Measurements from ENCODE around the gene RALGPS1. TPM values are rescaled to one million over a fixed set of nuclear protein-coding genes. Genes with fewer than 3 reads are reported as not detected.
"Not testable (repeated sequence)": the region's sequence is repeated elsewhere in the genome, so short reads cannot be mapped to it uniquely, and the experiment has no call there.

Gene RALGPS1
- polyA plus RNA-seq, 1 donor from 2014 or later = 8.0 TPM

DNA sequence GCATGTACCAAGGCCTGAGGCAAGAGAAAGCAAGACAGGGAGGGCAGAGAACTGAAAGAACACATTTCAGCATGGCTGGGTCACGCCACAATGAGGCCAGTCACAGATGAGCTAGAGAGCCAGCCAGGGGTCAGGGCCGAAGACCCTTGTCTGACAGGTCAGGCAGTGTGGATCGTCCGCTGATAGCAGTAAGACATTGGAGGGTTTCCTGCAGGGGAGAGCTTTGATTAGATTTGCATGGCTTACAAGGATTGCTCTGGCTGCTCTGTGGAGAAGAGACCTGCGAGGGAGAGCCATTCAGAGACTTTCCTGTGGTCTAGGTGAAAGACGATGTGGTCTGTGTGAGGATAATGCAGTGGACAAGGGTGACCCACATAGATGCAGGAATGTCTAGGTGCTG is 93.1 kb downstream of the RALGPS1 start:
- peaks cover 7% of the 10 kb centered on the region for H3K36me3 Mint-ChIP-seq
- no peak overlapping the region for H3K27ac Mint-ChIP-seq
- peaks cover 9 to 20% (median 16%) of the 10 kb centered on the region in 3 donors for H3K4me1 Mint-ChIP-seq
- H3K27me3 Mint-ChIP-seq = no peaks in the 10 kb centered on the region
- peak overlapping the region in 1 of 4 donors; percentile 39 for H3K4me3 Mint-ChIP-seq
- no peaks in the 10 kb centered on the region for H3K9me3 Mint-ChIP-seq

DNA sequence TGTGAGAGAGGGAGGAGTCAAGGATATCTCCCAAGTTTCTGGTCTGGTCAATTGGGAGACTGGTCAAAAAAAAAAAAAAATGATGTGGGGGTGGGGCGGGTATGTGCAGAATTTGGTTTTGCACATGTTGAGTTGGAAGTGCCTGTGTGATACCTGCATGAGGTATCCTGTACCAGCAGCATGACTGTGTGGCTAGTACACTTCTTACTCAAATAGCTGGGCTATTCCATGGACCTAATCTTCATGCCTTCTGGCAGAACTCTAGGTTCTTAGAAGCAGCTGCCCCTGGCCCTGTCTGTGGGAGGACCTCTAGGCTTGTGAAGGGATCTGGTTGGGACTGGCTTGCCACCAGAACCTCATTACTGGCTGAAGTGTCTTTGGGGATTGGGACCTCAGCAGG is 93.5 kb downstream of the RALGPS1 start:
- Mint-ChIP-seq H3K4me1 (peaks cover 9 to 20% (median 16%) of the 10 kb centered on the region in 3 donors), H3K36me3 (peaks cover 10% of the 10 kb centered on the region), H3K27me3 (no peaks in the 10 kb centered on the region), H3K4me3 (no peak overlapping the region), H3K9me3 (no peaks in the 10 kb centered on the region), H3K27ac (no peak overlapping the region)

DNA sequence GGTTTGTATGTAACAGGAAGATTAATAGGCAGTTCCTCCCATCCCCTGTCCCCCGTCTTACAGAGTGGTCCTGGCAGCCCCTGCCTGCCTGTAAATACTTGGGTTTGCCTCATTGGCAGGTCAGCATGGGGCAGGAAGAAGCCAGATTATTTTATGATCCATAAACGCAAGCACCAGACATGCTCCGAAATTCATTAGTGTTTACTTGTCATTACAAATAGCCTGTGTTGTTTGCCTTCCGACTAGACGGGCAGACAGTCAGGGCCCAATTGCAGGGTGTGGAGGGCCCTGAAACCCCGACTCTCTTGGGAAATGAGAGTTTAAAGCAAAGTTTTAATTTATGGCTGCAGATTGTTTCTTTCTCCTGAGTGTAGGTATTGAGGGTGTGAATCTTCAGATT is 97.2 kb downstream of the RALGPS1 start:
- peaks cover 5% of the 10 kb centered on the region for H3K36me3 Mint-ChIP-seq
- H3K4me3 Mint-ChIP-seq = no peak overlapping the region
- H3K27me3 Mint-ChIP-seq = no peaks in the 10 kb centered on the region
- no peak overlapping the region for H3K27ac Mint-ChIP-seq
- H3K4me1 Mint-ChIP-seq = peaks cover 6 to 11% (median 9%) of the 10 kb centered on the region in 3 donors
- no peaks in the 10 kb centered on the region for H3K9me3 Mint-ChIP-seq

GRCh38 chr9:127012250-127012649 is 97.7 kb downstream of the RALGPS1 start:
- no peaks in the 10 kb centered on the region for H3K27me3 Mint-ChIP-seq
- H3K27ac Mint-ChIP-seq = no peak overlapping the region
- H3K4me3 Mint-ChIP-seq = no peak overlapping the region
- no peaks in the 10 kb centered on the region for H3K9me3 Mint-ChIP-seq
- H3K36me3 Mint-ChIP-seq = peaks cover 5% of the 10 kb centered on the region
- peaks cover 6 to 11% (median 9%) of the 10 kb centered on the region in 3 donors for H3K4me1 Mint-ChIP-seq

- no peak overlapping the region for H3K27ac Mint-ChIP-seq
- H3K27me3 Mint-ChIP-seq = no peaks in the 10 kb centered on the region
- H3K4me3 Mint-ChIP-seq = no peak overlapping the region
- H3K36me3 Mint-ChIP-seq = peaks cover 5% of the 10 kb centered on the region
- H3K9me3 Mint-ChIP-seq = no peaks in the 10 kb centered on the region
- peaks cover 2 to 3% (median 3%) of the 10 kb centered on the region in 3 donors for H3K4me1 Mint-ChIP-seq
Measured at GRCh38 chr9:127013597-127013996, 99.0 kb downstream of the RALGPS1 start.

- no peaks in the 10 kb centered on the region for H3K4me1 Mint-ChIP-seq
- H3K36me3 Mint-ChIP-seq = peaks cover 5% of the 10 kb centered on the region
- no peaks in the 10 kb centered on the region for H3K9me3 Mint-ChIP-seq
- no peak overlapping the region for H3K27ac Mint-ChIP-seq
- no peaks in the 10 kb centered on the region for H3K27me3 Mint-ChIP-seq
- no peak overlapping the region for H3K4me3 Mint-ChIP-seq
Measured at GRCh38 chr9:127014216-127014909, 99.8 kb downstream of the RALGPS1 start.

GRCh38 chr9:127014910-127015540 is 100.4 kb downstream of the RALGPS1 start:
- Mint-ChIP-seq H3K4me3 (no peak overlapping the region), H3K36me3 (peaks cover 5% of the 10 kb centered on the region), H3K9me3 (no peaks in the 10 kb centered on the region), H3K27me3 (no peaks in the 10 kb centered on the region), H3K27ac (no peak overlapping the region), H3K4me1 (no peaks in the 10 kb centered on the region)

DNA sequence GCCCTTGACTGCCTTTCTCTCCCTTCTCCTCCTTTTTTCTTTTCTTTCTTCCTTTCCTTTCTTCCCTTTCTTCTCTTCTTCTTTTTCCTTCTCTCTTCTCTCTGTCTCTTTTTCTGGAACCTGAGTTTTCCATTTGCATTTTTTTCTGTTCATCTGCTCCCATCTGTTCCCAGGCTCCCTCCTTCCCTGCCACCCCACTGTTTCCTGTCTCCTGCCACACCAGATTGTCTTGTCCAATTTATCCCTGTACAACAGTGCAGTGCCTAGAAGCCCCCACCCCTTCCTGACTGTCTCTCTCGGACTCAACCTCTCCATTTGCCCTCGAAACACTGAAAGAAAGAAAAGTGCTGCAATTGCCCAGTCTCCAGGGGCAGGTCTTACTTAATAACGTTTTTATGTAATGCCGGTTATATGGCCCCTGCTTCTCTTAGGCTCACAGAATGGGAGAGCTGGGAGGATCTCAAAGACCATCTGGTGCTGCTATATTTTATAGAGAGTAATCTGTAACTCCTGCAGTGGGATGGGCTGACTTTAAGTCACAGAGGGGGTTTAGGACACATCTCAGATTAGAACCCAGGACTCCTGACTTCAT is 101.4 kb downstream of the RALGPS1 start:
- H3K27ac Mint-ChIP-seq = no peak overlapping the region

GRCh38 chr9:127017979-127018378 is 103.4 kb downstream of the RALGPS1 start:
- not testable (repeated sequence) for H3K36me3 Mint-ChIP-seq, H3K4me3 Mint-ChIP-seq, H3K9me3 Mint-ChIP-seq, H3K27me3 Mint-ChIP-seq, H3K27ac Mint-ChIP-seq
- H3K4me1 Mint-ChIP-seq = peaks cover 1 to 11% (median 9%) of the 10 kb centered on the region in 3 donors

More for the DNA sequence above, 101.4 kb downstream of the RALGPS1 start:
- peaks cover 0 to 6% (median 0%) of the 10 kb centered on the region in 3 donors for H3K4me1 Mint-ChIP-seq
- peaks cover 3% of the 10 kb centered on the region for H3K36me3 Mint-ChIP-seq
- no peaks in the 10 kb centered on the region for H3K27me3 Mint-ChIP-seq
- H3K4me3 Mint-ChIP-seq = no peak overlapping the region
- H3K9me3 Mint-ChIP-seq = no peaks in the 10 kb centered on the region

GRCh38 chr9:127018935-127019334 is 104.4 kb downstream of the RALGPS1 start:
- H3K36me3 Mint-ChIP-seq = peaks cover 4% of the 10 kb centered on the region

GRCh38 chr9:127020036-127020801 is 105.6 kb downstream of the RALGPS1 start:
- no peaks in the 10 kb centered on the region for H3K9me3 Mint-ChIP-seq
- H3K27me3 Mint-ChIP-seq = no peaks in the 10 kb centered on the region
- no peak overlapping the region for H3K4me3 Mint-ChIP-seq
- no peak overlapping the region for H3K27ac Mint-ChIP-seq
- H3K36me3 Mint-ChIP-seq = peaks cover 7% of the 10 kb centered on the region
- peaks cover 3 to 16% (median 9%) of the 10 kb centered on the region in 3 donors for H3K4me1 Mint-ChIP-seq

More at GRCh38 chr9:127018935-127019334, 104.4 kb downstream of the RALGPS1 start:
- Mint-ChIP-seq H3K27me3 (no peaks in the 10 kb centered on the region), H3K4me3 (no peak overlapping the region), H3K27ac (no peak overlapping the region), H3K9me3 (no peaks in the 10 kb centered on the region), H3K4me1 (peaks cover 1 to 11% (median 9%) of the 10 kb centered on the region in 3 donors)

GRCh38 chr9:127020802-127021078 is 106.2 kb downstream of the RALGPS1 start:
- H3K27me3 Mint-ChIP-seq = no peaks in the 10 kb centered on the region
- peaks cover 7% of the 10 kb centered on the region for H3K36me3 Mint-ChIP-seq
- H3K4me1 Mint-ChIP-seq = peaks cover 3 to 16% (median 9%) of the 10 kb centered on the region in 3 donors
- no peak overlapping the region for H3K27ac Mint-ChIP-seq
- H3K9me3 Mint-ChIP-seq = no peaks in the 10 kb centered on the region
- H3K4me3 Mint-ChIP-seq = no peak overlapping the region

DNA sequence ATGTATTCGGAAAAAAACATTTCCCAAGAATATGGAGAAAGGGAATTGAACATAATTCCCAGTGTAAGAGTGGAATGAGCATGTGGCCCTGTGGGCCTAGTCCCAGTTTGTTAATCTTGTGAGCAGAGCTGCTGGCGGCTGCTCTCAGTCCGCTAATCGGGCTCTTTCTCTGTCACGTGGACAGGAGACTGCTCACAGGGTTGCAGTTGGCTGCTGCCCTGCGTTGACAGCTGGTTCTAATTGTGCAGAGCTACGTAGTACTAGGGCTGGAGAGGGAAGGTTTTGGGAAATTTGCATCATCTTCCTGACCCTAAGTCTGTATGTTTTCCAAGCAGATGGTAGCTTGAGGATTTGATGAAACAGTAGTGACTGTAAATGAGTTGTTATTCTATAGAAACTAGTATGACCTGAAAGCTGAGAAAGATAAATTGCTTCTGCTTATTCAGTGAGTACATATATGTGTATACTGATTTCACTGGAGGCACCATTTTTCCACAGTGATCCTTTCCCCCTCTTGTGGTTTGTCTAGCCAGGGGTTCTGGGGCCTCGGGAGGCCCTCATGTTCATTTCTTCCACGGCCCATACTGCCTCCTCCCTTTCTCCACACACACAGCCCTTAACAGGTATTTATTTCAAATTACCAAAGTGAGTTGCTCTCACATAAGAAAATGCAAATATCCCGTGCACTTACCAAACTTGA is 107.2 kb downstream of the RALGPS1 start:
- H3K4me3 Mint-ChIP-seq = peak overlapping the region in 1 of 4 donors; percentile 7
- peaks cover 4 to 16% (median 9%) of the 10 kb centered on the region in 3 donors for H3K4me1 Mint-ChIP-seq
- no peaks in the 10 kb centered on the region for H3K9me3 Mint-ChIP-seq
- H3K36me3 Mint-ChIP-seq = peaks cover 7% of the 10 kb centered on the region
- H3K27me3 Mint-ChIP-seq = no peaks in the 10 kb centered on the region
- no peak overlapping the region for H3K27ac Mint-ChIP-seq

- no peak overlapping the region for H3K27ac Mint-ChIP-seq
- peaks cover 4 to 16% (median 9%) of the 10 kb centered on the region in 3 donors for H3K4me1 Mint-ChIP-seq
- H3K4me3 Mint-ChIP-seq = peak overlapping the region in 1 of 4 donors; percentile 49
- peaks cover 17% of the 10 kb centered on the region for H3K36me3 Mint-ChIP-seq
- H3K9me3 Mint-ChIP-seq = no peaks in the 10 kb centered on the region
- no peaks in the 10 kb centered on the region for H3K27me3 Mint-ChIP-seq
Measured at GRCh38 chr9:127022913-127023660, 108.5 kb downstream of the RALGPS1 start.
